Lower lobe of right lung (tissue), 2 donors: ENCODE data around the gene FTCD. TPM values are rescaled to one million over a fixed set of nuclear protein-coding genes. Genes with fewer than 3 reads are reported as not detected.
"Not testable (repeated sequence)": the region's sequence is repeated elsewhere in the genome, so short reads cannot be mapped to it uniquely, and the experiment has no call there.

Experiments used
- ATAC-seq, 2 donors: fragments of 200-7000 bp; cut with Tn5 transposase; one replicate each; pipeline ENCODE4 v1.9.1; 2020 to 2022; ENCODE audit warnings: mild to moderate bottlenecking in 2 of 2, moderate library complexity in 2 of 2
- DNase-seq: peaks from one replicate; pipeline ENCODE4 v3.0.0-alpha.2; 2020
- H3K27ac ChIP-seq: fragments of 200-600 bp; one replicate; pipeline ENCODE4 v1.8.0; 2022
- H3K27me3 ChIP-seq: fragments of 200-600 bp; one replicate; pipeline ENCODE4 v1.8.0; 2022; ENCODE audit warnings: low read depth
- H3K36me3 ChIP-seq: fragments of 200-600 bp; one replicate; pipeline ENCODE4 v1.8.0; 2022; ENCODE audit warnings: mild to moderate bottlenecking
- H3K4me1 ChIP-seq: fragments of 200-600 bp; one replicate; pipeline ENCODE4 v1.8.0; 2022
- H3K4me3 ChIP-seq: fragments of 200-600 bp; one replicate; pipeline ENCODE4 v1.8.0; 2022; ENCODE audit warnings: mild to moderate bottlenecking
- H3K9me3 ChIP-seq: fragments of 200-600 bp; one replicate; pipeline ENCODE4 v1.8.0; 2022
- CTCF ChIP-seq: fragments of 200-600 bp; IDR thresholded peaks from one replicate; pipeline ENCODE4 v1.8.0; 2022; ENCODE audit warnings: antibody characterized with exemption, mild to moderate bottlenecking
- intact Hi-C: fragments of 100-400 bp; cut with DNase I; formaldehyde crosslinking; loops from one replicate; pipeline ENCODE4 v1.11.0; 2022
- total RNA-seq: library from RNA; stranded (reverse); fragmentation: NEBNext Ultra II Directional; extraction: Animal tissue kit (Norgen Biotek cat#: 25700); gene quantifications from one replicate; pipeline ENCODE4 v1.2.1, GENCODE V29; 2021
- donor health status: DM: no; HTN: yes; CAD: no; lungs with severe emphysema.

The FTCD gene
- total RNA-seq, 1 donor from 2014 or later: 1.5 TPM

GRCh38 chr21:46180778-46181391 lies 25.5 kb upstream of the FTCD start:
- Histone ChIP-seq H3K27me3 (no peaks in the 10 kb centered on the region), H3K4me3 (no peak overlapping the region), H3K9me3 (no peaks in the 10 kb centered on the region), H3K4me1 (no peaks in the 10 kb centered on the region), H3K36me3 (no peaks in the 10 kb centered on the region), H3K27ac (no peak overlapping the region)
- ATAC-seq (no peak), DNase-seq (no peak)
- no peak for TF ChIP-seq CTCF
- intact Hi-C loops: no loop called here

- no peak for TF ChIP-seq CTCF
- DNase-seq: no peak
- Histone ChIP-seq H3K27me3 (no peaks in the 10 kb centered on the region), H3K36me3 (no peaks in the 10 kb centered on the region), H3K9me3 (no peaks in the 10 kb centered on the region), H3K27ac (no peak overlapping the region), H3K4me3 (no peak overlapping the region), H3K4me1 (no peaks in the 10 kb centered on the region)
- no peak for ATAC-seq
- intact Hi-C loops: no loop called here
Observed at GRCh38 chr21:46180079-46180722, 24.8 kb upstream of the FTCD start.

- Histone ChIP-seq H3K36me3 (no peaks in the 10 kb centered on the region), H3K4me3 (no peak overlapping the region), H3K27me3 (no peaks in the 10 kb centered on the region), H3K9me3 (no peaks in the 10 kb centered on the region), H3K27ac (no peak overlapping the region), H3K4me1 (no peaks in the 10 kb centered on the region)
- ATAC-seq: no peak
- intact Hi-C loops: no loop called here
- DNase-seq: no peak
- TF ChIP-seq CTCF: no peak
Observed at GRCh38 chr21:46179708-46180078, 24.3 kb upstream of the FTCD start.

GRCh38 chr21:46178961-46179360 lies 23.6 kb upstream of the FTCD start:
- no peak for DNase-seq
- Histone ChIP-seq H3K36me3 (no peaks in the 10 kb centered on the region), H3K9me3 (no peaks in the 10 kb centered on the region), H3K4me3 (no peak overlapping the region), H3K4me1 (no peaks in the 10 kb centered on the region), H3K27me3 (no peaks in the 10 kb centered on the region), H3K27ac (no peak overlapping the region)
- no peak for ATAC-seq
- intact Hi-C loops: no loop called here
- TF ChIP-seq CTCF: no peak

- intact Hi-C loops, ATAC-seq, H3K27ac ChIP-seq, DNase-seq, H3K36me3 ChIP-seq, H3K27me3 ChIP-seq, H3K4me1 ChIP-seq, H3K9me3 ChIP-seq, H3K4me3 ChIP-seq: not testable (repeated sequence)
Observed at GRCh38 chr21:46176443-46177129, 21.2 kb upstream of the FTCD start.

GRCh38 chr21:46173573-46173972 lies 18.2 kb upstream of the FTCD start:
- no peak overlapping the region for H3K4me3 ChIP-seq
- no peaks in the 10 kb centered on the region for H3K9me3 ChIP-seq
- no peaks in the 10 kb centered on the region for H3K4me1 ChIP-seq
- TF ChIP-seq CTCF: no peak
- no peaks in the 10 kb centered on the region for H3K27me3 ChIP-seq
- no peak overlapping the region for H3K27ac ChIP-seq
- ATAC-seq (no peak), DNase-seq (no peak)
- no peaks in the 10 kb centered on the region for H3K36me3 ChIP-seq
- intact Hi-C loops: no loop called here
